ENCODE results near the gene ATP1B4. TPM values are rescaled to one million over a fixed set of nuclear protein-coding genes. Genes with fewer than 3 reads are reported as not detected.

The ATP1B4 gene
- total RNA-seq, 1 experiment from 2014 or later, result not detected

DNA sequence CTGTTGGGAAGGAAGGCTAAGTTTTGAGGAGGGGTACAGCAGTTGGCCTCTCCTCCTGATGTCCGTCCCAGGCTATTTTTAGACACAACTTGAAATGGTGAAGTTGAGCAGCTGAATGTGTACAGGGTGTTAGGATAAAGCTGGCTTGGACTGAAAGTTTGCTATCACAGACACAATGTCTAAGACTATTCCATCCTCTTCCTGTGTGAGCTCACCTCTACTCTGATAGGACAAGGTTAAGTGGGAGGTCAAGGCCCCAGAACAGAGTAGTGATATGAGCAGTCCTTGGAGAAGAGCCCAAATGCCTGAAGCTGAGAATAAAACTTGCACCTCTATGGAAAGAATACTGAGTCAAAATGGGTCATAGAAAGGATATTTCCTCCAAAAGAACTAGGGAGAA lies 4.1 kb downstream of the ATP1B4 start:
- Mint-ChIP-seq H3K36me3 (ENCODE audit: insufficient read depth, unreplicated experiment) (no peaks in the 10 kb centered on the region), H3K27ac (ENCODE audit: unreplicated experiment) (no peak overlapping the region), H3K4me1 (ENCODE audit: low read depth, unreplicated experiment) (no peaks in the 10 kb centered on the region), H3K9me3 (ENCODE audit: low read depth, unreplicated experiment) (no peaks in the 10 kb centered on the region), H3K4me3 (ENCODE audit: low read depth, unreplicated experiment) (no peak overlapping the region), H3K27me3 (ENCODE audit: unreplicated experiment) (peaks cover 46% of the 10 kb centered on the region)
- intact Hi-C loops (cut with micrococcal nuclease; ENCODE audit: unreplicated experiment), result no loop called here
- no peak for DNase-seq
- CTCF ChIA-PET, result no interaction called here
- TF ChIP-seq, protein P1, sequence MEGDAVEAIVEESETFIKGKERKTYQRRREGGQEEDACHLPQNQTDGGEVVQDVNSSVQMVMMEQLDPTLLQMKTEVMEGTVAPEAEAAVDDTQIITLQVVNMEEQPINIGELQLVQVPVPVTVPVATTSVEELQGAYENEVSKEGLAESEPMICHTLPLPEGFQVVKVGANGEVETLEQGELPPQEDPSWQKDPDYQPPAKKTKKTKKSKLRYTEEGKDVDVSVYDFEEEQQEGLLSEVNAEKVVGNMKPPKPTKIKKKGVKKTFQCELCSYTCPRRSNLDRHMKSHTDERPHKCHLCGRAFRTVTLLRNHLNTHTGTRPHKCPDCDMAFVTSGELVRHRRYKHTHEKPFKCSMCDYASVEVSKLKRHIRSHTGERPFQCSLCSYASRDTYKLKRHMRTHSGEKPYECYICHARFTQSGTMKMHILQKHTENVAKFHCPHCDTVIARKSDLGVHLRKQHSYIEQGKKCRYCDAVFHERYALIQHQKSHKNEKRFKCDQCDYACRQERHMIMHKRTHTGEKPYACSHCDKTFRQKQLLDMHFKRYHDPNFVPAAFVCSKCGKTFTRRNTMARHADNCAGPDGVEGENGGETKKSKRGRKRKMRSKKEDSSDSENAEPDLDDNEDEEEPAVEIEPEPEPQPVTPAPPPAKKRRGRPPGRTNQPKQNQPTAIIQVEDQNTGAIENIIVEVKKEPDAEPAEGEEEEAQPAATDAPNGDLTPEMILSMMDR (IDR thresholded peaks at IDR 0.05; ENCODE audit: unreplicated experiment), result no peak
- BruUV-seq (replicated peaks), result no TSS peak

DNA sequence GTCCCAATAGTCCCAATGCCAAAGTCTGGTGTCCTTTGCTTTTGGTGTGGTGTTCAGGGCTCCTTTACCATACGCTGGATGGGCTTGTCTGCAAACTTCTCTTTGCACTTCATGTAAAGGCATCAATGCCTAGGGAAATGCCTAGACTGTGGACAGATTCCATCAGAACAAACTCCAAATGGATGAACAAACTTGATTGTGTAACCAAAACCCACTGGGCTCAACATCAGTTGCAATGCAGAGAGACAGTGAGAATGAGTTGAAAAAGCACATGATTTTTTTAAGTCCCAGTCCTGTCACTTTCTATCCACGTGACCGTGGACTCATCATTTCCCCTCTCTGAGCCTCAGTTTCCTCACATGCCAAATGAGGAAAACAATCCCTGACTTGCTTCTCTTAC lies 4.9 kb downstream of the ATP1B4 start:
- intact Hi-C loops (cut with micrococcal nuclease; ENCODE audit: unreplicated experiment), result no loop called here
- CTCF ChIA-PET, result no interaction called here

DNA sequence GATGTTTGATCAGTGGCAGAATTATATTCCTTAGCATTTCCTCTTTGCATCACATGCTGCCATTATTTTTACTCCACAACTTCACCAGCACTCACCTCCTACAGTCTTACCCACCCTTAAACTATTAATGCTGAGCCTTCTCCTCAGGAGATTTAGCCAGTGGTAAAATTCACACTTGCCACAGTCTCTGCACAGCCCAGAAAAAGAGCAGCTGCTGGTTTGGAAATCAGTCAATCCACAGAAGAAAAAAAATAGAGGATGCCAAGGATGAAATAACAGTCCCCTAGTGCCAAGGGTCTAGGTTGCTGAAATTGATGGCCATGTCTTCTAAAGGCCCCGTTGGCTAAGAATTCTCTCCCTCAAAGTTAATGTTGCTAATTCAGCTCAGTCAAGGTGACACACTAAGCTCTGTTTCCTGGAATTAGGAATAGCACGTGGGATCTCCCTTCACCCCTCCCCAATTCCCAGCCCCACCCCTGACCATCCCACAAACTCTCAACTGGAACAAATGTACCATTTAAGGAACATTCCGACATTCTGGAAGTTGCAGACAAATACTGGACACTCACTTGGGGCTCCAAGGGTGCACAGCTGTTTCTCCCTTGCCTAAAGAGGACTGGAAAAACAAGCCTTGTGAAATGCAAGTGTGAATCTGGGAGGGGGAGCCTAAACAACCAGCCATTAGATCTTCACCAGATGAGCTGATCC lies 5.7 kb downstream of the ATP1B4 start:
- no peaks in the 10 kb centered on the region for H3K4me1 Mint-ChIP-seq (ENCODE audit: low read depth, unreplicated experiment)
- DNase-seq, result no peak
- H3K36me3 Mint-ChIP-seq (ENCODE audit: insufficient read depth, unreplicated experiment), result no peaks in the 10 kb centered on the region
- H3K27me3 Mint-ChIP-seq (ENCODE audit: unreplicated experiment), result peaks cover 50% of the 10 kb centered on the region
- intact Hi-C loops (cut with micrococcal nuclease; ENCODE audit: unreplicated experiment), result no loop called here
- no peak overlapping the region for H3K27ac Mint-ChIP-seq (ENCODE audit: unreplicated experiment)
- CTCF ChIA-PET, result no interaction called here
- TF ChIP-seq, protein P1 (IDR thresholded peaks at IDR 0.05; ENCODE audit: unreplicated experiment), result no peak
- H3K9me3 Mint-ChIP-seq (ENCODE audit: low read depth, unreplicated experiment), result no peaks in the 10 kb centered on the region
- no peak overlapping the region for H3K4me3 Mint-ChIP-seq (ENCODE audit: low read depth, unreplicated experiment)
- BruUV-seq (replicated peaks), result no TSS peak

More for the DNA sequence above, 4.9 kb downstream of the ATP1B4 start:
- peaks cover 46% of the 10 kb centered on the region for H3K27me3 Mint-ChIP-seq (ENCODE audit: unreplicated experiment)
- H3K9me3 Mint-ChIP-seq (ENCODE audit: low read depth, unreplicated experiment), result no peaks in the 10 kb centered on the region
- TF ChIP-seq, protein P1 (IDR thresholded peaks at IDR 0.05; ENCODE audit: unreplicated experiment), result no peak
- no peak for DNase-seq
- no peaks in the 10 kb centered on the region for H3K36me3 Mint-ChIP-seq (ENCODE audit: insufficient read depth, unreplicated experiment)
- no peak overlapping the region for H3K27ac Mint-ChIP-seq (ENCODE audit: unreplicated experiment)
- H3K4me3 Mint-ChIP-seq (ENCODE audit: low read depth, unreplicated experiment), result no peak overlapping the region
- H3K4me1 Mint-ChIP-seq (ENCODE audit: low read depth, unreplicated experiment), result no peaks in the 10 kb centered on the region
- BruUV-seq (replicated peaks), result no TSS peak

DNA sequence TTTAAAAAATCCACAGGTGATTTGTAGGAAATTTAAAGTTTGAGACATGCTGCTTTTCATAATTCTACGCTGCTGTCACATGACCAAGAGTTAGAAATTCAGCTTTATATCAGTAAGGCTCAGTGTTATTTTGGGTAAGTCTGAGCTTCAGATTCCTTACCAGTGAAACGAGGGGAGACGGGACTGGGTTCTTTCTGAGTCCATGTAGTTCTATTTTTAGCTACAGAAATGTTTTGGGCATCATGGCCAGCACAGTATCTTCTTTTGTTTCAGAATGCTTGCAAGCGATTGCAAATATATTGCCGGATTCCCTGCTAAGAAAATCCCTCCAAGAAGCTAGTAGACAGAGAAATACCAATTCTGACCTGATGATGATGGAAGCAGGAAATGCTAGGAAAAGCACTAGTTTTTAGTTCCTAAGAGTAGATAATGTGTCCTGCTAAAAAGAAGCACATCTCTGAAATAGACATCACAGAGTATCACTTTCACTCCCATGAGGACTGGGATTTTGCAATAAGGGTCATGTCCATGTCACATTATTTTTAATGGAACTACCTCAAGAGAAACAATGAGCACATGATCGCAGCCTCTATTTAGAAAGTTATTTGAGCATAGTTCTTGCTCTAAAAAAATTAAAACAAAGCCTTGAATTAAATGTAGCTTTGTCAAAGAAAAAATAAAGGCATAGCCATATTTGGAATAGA lies 10.9 kb downstream of the ATP1B4 start:
- Mint-ChIP-seq H3K27me3 (ENCODE audit: unreplicated experiment) (peaks cover 32% of the 10 kb centered on the region), H3K36me3 (ENCODE audit: insufficient read depth, unreplicated experiment) (no peaks in the 10 kb centered on the region), H3K27ac (ENCODE audit: unreplicated experiment) (no peak overlapping the region), H3K4me1 (ENCODE audit: low read depth, unreplicated experiment) (no peaks in the 10 kb centered on the region), H3K4me3 (ENCODE audit: low read depth, unreplicated experiment) (no peak overlapping the region), H3K9me3 (ENCODE audit: low read depth, unreplicated experiment) (no peaks in the 10 kb centered on the region)
- intact Hi-C loops (cut with micrococcal nuclease; ENCODE audit: unreplicated experiment), result no loop called here
- CTCF ChIA-PET, result no interaction called here
- BruUV-seq (replicated peaks), result no TSS peak
- no peak for DNase-seq
- TF ChIP-seq, protein P1 (IDR thresholded peaks at IDR 0.05; ENCODE audit: unreplicated experiment), result no peak

Measured in Calu3 (cell line).